HG02798 (cell line): ENCODE measurements around the gene B4GALNT4.
"Not testable (repeated sequence)": the region's sequence is repeated elsewhere in the genome, so short reads cannot be mapped to it uniquely, and the experiment has no call there.

ENCODE experiments used
- ATAC-seq: cut with Tn5 transposase; IDR thresholded peaks from one replicate; pipeline ENCODE4 v1.9.1; 2021; ENCODE audit warnings: mild to moderate bottlenecking; ENCODE audit not compliant: unreplicated experiment, poor library complexity

B4GALNT4 gene

DNA sequence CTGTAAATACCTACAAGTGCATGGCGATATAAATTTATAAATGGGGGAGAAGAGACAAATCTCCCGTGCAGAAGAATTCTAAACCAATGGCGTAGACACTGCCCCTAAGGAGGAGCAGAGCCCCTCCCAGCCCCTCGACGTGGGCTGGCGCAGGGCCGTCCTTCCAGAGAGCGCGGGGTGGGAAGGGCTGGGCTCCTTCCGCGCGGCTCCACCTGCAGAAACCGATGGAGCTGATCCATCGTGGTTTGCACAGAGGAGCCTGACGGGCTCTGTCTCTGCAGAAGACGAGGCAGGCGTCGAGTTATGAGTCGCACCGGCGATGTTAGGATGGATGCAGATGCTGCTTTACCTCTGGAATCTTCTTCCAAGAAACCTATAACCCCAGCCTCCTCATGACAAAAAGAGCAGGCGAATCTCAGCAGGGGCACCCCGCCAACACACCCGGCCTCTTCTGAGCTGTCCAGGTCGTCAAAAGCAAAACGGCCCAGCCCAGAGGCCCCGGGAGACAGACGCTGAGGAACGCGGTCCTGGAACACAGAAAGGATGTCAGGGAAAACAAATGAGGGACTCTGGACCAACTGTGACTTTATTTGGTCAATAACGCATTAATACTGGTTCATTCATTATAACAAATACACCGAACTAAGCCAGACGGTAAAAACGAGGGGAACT, 11.0 kb upstream of the B4GALNT4 start:
- ATAC-seq, result no peak

DNA sequence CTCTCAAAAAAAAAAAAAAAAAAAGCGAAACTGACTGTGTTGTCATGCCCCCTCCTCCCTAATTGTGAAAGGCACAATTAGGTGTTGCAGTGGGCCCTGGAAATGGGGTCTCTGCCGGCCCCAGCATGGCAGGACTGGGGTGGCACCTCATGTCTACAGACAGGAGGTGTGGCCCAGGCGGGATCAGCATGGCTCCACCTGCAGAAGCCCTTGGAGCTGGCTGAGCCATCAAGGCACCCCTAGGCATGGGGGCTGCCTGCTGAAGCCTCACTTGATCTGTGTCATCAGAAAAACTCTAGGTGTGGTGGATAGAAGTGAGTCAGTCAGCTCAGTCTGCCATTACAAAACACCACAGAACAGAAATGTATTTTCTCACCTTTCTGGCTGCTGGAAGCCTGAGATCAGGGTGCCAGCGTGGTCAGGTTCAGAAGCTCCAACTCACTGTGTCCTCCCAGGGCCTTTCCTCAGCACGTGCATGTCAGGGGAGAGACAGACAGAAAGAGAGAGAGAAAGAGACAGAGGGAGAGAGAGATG, 10.1 kb upstream of the B4GALNT4 start:
- ATAC-seq, result no peak

DNA sequence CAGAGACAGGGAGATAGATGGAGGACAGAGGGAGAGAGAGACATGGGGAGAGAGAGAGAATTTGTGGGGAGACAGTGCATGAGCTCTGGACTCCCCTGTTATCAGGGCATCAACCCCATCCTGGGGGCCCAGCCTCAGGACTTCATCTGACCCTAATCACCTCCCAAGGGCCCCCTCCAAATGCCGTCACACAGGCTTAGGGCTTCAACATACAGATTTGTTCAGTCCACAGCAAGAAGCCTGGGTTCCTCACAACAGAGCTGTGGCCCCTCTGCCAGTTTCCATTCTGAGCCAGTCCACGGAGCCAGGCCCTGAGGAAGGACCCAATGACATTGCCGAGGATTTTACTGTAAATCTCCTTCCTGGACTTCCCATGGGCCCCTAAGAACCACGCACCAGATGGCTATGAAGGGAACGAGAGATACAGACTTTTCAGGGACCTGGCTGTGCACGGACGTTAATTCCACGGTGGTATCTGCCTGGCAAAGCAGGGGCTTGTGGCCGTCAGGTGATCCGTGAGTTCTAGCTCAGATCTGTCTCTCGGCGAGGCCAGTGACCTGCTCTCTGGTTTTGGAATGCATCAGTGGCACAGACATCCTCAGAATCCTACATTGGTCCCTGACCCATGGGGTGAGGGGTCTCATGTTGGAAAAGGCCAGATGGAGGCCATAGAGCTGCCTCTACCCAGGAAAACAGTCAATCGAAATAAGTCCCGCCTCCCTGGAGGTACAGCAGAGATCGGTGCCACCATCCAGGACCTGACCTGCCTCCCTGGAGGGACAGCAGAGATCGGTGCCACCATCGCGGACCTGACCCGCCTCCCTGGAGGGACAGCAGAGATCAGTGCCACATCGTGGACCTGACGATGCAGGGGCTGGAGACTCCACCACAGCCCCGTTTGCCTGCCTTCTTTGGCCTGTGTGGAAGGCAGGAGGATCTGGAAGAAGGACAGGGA, 8.7 kb upstream of the B4GALNT4 start:
- no peak for ATAC-seq

DNA sequence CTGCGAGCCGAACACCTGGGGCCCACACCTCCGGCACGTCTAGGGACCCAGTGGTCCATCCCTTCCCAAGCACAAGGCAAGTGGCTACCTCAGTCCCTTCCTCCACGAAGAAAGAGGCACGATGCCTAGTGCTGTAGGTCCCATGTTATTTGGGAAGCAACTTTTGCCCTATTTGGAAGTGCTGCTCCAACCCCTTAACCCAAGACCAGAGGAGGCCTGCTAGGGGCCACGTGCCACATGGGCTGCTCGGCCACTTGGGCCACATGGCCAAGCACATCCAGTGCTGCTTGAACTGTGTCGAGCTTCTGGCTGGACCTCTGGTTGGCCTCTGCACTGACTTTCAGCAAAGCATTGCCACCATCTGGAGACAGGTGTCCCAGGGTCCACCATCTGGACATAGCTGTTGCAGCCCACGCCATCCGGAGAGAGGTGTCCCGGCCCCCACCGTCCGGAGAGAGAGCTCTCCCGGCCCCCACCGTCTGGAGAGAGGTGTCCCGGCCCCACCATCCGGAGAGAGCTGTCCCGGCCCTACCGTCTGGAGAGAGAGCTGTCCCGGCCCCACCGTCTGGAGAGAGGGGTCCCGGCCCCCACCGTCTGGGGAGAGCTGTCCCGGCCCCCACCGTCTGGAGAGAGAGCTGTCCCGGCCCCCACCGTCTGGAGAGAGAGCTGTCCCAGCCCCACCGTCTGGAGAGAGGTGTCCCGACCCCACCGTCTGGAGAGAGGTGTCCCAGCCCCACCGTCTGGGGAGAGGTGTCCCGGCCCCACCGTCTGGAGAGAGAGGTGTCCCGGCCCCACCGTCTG, 6.5 kb upstream of the B4GALNT4 start:
- no peak for ATAC-seq

DNA sequence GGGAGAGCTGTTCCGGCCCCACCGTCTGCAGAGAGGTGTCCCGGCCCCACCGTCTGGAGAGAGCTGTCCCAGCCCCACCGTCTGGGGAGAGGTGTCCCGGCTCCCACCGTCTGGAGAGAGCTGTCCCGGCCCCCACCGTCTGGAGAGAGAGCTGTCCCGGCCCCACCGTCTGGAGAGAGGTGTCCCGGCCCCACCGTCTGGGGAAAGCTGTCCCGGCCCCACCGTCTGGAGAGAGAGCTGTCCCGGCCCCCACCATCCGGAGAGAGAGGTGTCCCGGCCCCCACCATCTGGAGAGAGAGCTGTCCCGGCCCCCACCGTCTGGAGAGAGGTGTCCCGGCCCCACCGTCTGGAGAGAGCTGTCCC, 5.9 kb upstream of the B4GALNT4 start:
- ATAC-seq, result not testable (repeated sequence)

DNA sequence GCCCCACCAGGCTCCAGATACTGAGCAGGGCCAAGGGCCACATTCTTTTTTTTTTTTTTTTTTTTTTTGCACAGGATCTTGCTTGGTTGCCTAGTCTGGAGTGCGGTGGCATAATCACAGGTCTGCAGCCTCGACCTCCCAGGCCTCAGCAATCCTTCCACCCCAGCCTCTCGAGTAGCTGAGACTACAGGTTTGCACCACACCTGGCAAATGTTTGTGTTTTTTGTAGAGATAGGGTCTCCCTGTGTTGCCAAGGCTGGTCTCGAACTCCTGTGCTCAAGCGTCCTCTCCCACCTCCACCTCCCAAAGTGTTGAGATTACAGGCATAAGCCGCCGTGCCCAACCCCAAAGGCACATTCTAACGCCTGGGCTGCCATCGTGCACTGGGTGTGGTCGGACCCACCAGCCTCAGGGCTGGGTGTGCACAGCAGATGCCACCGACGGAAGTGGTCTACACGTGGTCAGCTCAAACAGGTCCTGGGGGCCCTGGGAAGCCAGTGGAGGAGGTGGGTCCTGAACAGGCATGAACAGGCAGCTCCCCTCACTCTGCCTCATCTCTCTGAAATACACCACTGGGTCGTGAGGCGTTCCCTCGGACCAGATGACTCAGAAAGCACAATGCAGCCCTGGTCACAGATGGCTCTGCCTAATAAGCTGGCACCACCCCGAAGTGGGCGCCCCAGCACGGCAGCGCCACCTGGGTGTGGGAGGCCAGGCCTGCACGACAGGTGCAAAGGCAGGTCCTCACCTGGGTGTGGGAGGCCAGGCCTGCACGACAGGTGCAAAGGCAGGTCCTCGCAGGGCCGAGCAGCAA, 5.1 kb upstream of the B4GALNT4 start:
- no peak for ATAC-seq

DNA sequence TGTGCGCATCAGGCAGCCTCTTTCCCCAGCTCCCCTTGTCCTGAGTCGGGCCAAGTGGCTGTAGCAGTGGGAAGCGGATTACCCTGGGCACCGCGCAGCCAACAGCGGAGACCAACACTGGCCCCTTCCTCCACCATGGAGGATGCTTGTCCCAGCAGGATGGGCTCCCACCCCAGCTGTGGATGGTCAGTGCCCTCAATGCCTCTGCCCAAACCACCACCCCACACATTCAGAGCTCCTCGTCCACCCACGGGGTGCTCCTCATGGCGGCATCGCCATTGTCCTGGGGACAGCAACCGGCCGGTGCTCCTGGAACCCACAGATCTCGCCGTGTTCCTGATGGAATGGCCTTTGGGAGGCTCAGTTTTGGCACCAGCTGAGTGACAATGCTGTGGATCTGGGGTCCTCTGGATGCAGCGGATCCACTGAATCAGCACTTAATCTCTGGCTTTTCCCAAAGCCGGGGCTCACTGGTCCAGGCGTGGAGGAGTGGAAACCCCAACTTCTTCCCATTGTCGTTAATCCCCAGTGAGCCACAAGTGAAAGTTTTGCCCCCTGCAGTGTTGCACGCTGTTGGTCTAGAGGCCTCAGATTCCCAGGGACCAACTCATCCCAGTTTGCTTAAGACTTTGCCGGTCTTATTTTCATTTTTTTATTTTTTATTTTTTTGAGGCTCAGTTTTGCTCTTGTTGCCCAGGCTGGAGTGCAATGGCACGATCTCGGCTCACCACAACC, 4.1 kb upstream of the B4GALNT4 start:
- no peak for ATAC-seq

DNA sequence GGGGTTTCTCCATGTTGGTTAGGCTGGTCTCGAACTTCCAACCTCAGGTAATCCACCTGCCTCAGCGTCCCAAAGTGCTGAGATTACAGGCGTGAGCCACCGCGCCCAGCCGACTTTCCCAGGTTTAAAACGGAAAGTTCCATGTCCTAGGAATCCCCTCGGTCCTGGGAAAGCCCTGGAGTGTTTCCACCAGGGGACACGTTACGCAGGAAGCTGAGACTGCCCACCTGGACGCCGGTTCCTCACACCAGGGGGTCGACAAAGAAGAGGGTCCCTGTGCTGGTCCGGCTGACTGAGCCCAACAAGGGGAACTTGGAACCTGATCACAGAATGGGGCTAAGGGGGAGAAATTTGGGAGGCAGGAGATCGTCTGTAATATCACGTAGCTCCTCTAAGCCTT, 3.5 kb upstream of the B4GALNT4 start:
- ATAC-seq, result no peak

DNA sequence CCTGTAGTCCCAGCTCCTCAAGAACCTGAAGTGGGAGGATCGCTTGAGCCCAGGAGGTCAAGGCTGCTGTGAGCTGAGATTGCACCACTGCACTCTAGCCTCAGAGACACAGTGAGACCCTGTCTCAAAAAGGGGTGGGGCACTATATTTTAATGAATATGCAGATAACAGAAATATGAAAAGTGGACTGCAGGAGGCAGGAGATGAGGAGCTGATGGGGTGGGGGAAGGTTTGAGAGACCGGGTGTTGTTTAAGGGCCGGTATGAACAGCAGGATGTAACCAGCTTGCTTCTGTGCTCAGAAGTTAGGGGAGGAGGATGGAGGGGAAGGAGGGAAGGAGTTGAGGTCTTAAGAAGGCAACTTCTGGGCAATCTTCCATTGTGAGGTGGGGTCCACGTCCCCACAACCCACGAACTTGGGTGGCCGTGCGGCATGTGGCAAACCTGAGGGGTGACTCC, 1.3 kb upstream of the B4GALNT4 start:
- no peak for ATAC-seq

DNA sequence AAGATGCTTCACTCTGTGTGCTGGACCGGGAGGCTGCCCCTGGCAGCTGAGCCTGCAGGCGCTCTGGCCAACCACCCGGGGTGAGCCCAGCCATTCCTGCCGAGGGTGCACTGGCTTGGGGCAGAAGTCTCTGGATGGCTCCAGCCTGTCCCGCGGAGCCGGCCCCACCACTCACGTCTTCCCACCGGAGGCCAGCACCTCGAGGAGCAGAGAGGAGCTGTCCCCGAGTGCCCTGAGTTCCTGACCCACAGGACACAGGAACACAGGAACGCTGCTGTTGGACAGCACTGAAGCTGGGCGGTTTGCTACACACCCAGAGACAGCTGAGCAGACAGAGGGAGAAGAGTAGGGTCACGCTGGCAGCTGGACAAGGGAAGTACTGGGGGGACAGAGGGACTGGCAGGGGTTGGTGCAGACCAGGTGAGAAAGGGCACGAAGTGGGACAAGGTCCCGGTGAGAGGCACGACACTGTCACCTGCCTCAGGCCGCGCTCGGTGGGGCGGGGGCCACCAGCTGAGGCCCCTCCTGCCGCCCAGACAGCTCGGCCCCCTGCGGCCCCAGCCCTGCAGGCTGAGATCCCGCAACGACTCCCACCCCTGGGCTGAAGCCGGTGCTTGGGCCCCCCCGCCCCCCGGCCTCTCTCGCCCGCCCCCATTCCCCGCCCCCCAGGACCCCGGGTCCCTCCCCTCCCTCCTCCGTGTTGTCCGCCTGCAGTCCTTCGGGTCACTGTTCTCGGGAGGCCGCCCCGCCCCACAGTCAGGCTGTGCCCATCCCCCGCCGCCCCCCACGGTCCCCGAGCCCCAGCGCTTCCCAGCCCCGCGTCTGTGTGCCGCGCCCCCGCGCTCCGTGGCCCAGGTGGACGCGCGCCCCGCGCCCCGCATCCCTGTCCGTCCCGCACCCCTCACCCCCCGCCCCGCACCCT, 624 bp upstream of the B4GALNT4 start:
- no peak for ATAC-seq

DNA sequence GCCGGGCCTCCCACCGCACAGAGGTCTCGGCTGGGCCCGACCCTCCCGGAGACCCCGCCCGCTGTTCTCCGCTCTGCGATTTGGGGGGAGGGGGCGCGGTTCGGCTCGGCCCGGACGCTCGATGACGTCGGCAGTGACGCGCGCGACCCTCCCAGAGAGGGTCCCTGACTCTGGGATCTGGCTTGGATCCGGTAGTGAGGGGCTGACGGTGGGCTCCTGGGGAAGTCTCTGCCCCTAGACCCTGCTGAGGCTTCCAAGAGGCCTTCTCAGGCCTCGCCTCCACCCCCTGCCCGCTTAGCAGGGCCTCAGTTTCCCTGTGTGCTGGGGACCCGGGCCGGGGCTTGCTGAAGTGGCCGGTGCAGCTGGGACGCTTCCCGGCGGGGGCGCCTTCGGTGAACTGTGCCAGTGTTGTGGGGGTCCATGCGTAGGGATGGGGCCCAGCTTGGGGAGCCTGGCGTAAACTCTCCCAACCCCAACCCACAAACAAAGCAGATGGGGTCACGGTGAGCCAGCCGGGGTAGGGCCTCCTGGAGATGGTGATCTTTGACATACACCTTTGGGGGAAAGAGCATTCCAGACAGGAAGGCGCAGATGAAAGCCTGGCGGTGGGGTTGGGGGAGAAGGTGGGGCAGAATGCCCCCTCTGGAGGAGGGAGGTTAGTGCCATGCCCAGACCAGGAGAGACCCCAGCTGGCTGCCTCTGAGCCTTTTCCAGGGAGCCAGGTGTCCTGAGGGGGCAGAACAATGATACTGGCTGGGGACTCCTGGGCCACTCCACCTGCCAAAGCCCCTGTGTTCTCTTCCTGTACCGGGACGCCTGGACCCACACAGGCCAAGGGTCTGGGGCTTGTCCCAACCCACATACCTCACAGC, 1.0 kb downstream of the B4GALNT4 start:
- no peak for ATAC-seq

DNA sequence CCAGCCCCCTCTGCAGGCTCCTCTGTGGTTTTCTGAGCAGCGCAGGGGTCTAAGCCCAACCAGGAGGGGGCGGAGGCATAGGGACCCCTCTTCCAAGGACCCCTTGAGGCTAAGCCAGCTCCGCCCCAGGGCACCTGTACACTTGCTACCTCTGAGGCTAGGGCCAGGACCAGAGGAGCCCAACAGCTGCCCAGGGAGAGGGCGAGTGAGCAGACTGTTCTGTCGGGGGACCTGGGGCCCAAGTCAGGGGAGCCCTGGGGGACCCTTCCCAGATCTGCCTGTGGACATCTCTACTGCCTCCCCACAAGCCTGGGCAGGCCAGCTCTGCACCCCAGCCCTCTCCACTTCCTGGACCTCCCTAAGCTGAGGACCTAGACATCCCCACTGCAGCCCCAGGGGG, 1.8 kb downstream of the B4GALNT4 start:
- ATAC-seq, result no peak

DNA sequence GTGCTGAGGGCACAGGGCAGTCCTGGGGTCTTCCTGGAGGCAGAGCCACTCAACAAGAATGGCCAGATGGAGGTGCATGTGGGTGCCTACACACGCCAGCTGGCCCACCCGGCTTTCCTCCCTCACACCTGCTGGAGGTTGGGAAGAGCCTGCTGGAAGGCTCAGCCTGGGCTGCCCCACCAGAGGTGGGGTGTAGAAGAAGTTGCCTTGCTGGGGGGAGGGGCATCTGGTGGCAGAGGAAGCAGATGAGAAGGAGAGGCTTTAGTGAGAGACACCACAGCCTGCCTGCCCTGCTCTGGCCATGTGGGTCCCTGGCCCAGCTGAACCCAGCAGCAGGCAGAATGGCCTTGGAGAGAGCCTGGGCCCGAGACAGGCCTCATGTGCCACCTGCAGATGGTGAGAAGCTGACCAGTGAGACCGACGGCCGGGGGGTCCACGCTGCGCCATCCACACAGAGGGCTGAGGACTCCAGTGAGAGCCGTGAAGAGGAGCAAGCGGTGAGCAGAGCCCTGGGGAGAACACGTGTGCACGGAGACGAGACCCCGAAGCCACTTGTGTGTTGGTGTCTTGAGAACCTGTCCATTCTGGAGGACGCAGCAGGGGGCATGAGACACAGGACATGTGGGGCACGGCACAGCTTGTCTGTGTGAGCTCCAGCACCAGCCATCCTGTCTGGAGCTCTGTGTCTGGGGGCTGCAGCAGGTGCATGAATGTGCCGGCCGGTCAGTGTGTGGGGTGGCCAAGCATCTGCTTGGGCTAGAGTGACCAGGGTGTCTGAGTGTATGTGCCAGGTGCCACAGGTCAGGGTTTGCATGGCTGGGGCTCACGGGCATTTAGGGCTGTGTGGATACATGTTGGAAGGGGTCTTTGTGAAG, 2.7 kb downstream of the B4GALNT4 start:
- no peak for ATAC-seq

DNA sequence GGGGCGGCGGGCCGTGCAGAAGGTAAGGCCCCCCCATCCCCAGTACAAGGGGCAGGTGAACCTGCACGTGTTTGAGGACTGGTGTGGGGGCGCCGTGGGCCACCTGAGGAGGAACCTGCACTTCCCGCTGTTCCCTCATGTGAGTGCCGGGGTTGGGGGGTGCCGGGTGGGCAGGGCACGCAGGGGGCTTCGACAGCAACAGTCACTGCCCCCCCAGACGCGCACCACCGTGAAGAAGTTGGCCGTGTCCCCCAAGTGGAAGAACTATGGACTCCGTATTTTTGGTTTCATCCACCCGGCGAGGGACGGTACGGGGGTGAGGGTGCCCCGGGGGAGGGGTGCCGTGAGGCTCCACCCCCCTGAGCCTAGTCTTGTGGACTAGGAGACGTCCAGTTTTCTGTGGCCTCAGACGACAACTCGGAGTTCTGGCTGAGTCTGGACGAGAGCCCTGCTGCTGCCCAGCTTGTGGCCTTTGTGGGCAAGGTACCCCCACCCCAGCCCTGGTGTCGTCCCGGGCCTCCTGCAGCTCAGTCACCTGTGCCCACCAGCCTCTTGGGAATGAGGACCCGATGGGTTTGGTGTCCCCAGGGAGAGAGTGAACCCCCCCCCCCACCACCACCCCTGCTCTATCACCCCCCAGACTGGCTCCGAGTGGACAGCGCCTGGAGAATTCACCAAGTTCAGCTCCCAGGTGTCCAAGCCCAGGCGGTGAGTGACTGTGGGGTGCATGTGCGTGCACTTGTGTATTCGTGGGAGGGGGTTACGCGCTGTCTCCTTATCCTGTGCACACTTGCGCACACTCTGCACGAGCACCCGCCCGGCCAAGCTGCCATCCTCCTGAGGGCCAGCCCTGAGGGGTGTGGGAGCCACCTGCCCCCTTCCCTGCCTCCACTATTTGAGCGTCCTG, 3.8 kb downstream of the B4GALNT4 start:
- ATAC-seq, result no peak
